Epithelial cell of esophagus (primary cell): Measurements from ENCODE around the gene ARHGAP24.
A peak's percentile ranks its signal among the peaks of the same experiment; 100 is the strongest.
"Not testable (repeated sequence)": the region's sequence is repeated elsewhere in the genome, so short reads cannot be mapped to it uniquely, and the experiment has no call there.

Source experiments
- DNase-seq: peaks from one replicate; pipeline ENCODE4 v3.0.0; 2010; ENCODE audit warnings: low read depth
- H3K4me3 ChIP-seq: 2 replicates; pipeline ENCODE4 v1.5.1; 2011; ENCODE audit warnings: mild to moderate bottlenecking, low read length, control low read depth
- CTCF ChIP-seq: IDR thresholded peaks from 2 replicates; pipeline ENCODE4 v1.5.1; 2011; ENCODE audit warnings: low read depth, mild to moderate bottlenecking, low read length, control low read depth, inconsistent platforms; ENCODE audit not compliant: insufficient read depth; ENCODE audit errors: missing control alignments

ARHGAP24 gene

GRCh38 chr4:85901500-85901899, 426.6 kb downstream of the ARHGAP24 start:
- no peak overlapping the region for H3K4me3 ChIP-seq
- peak; percentile 13 for DNase-seq
- TF ChIP-seq CTCF = no peak

- not testable (repeated sequence) for H3K4me3 ChIP-seq, DNase-seq
These were observed 427.7 kb downstream of the ARHGAP24 start for GRCh38 chr4:85902647-85903046.

- H3K4me3 ChIP-seq = no peak overlapping the region
- TF ChIP-seq CTCF = no peak
- no peak for DNase-seq
These were observed 430.8 kb downstream of the ARHGAP24 start for GRCh38 chr4:85905761-85906160.

- TF ChIP-seq CTCF = no peak
- H3K4me3 ChIP-seq = no peak overlapping the region
- DNase-seq = no peak
These were observed 432.1 kb downstream of the ARHGAP24 start for GRCh38 chr4:85907001-85907400.

GRCh38 chr4:85909851-85910250, 434.9 kb downstream of the ARHGAP24 start:
- DNase-seq = no peak
- H3K4me3 ChIP-seq = no peak overlapping the region
- TF ChIP-seq CTCF = no peak

- no peak overlapping the region for H3K4me3 ChIP-seq
- no peak for TF ChIP-seq CTCF
- no peak for DNase-seq
These were observed 436.0 kb downstream of the ARHGAP24 start for GRCh38 chr4:85910985-85911384.

- DNase-seq = no peak
- no peak overlapping the region for H3K4me3 ChIP-seq
- TF ChIP-seq CTCF = no peak
These were observed 439.2 kb downstream of the ARHGAP24 start for GRCh38 chr4:85913931-85914694.

- DNase-seq, H3K4me3 ChIP-seq: not testable (repeated sequence)
These were observed 440.6 kb downstream of the ARHGAP24 start for GRCh38 chr4:85915570-85915969.
